GM23338 (cell line): ENCODE measurements around the gene ALPL.

Experiments
- POLR2AphosphoS5 ChIP-seq: IDR thresholded peaks from 2 replicates; pipeline ENCODE4 v1.6.1; 2016; ENCODE audit warnings: antibody characterized with exemption, low read depth
- TF ChIP-seq, protein P1 (sequence below): IDR thresholded peaks from one replicate; pipeline ENCODE4 v1.6.1; 2018; ENCODE audit warnings: antibody characterized with exemption; ENCODE audit not compliant: unreplicated experiment
- TF ChIP-seq, protein P2 (sequence below), 2 experiments: fragments of 200-600 bp in 1 of 2; sonication (generic) in 1 of 2; conservative IDR thresholded peaks; 2 replicates each; pipeline versions ENCODE4 v1.5.1 to v1.6.1; 2016 to 2017; ENCODE audit warnings: antibody characterized with exemption in 2 of 2, low read depth in 2 of 2, mild to moderate bottlenecking in 2 of 2, moderate library complexity in 1 of 2

DNA sequence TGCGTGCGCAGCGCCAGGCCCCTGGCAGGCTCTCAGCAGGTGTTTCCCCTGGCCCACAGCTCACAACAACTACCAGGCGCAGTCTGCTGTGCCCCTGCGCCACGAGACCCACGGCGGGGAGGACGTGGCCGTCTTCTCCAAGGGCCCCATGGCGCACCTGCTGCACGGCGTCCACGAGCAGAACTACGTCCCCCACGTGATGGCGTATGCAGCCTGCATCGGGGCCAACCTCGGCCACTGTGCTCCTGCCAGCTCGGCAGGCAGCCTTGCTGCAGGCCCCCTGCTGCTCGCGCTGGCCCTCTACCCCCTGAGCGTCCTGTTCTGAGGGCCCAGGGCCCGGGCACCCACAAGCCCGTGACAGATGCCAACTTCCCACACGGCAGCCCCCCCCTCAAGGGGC, 68.1 kb downstream of the ALPL start:
- TF ChIP-seq, protein P1, sequence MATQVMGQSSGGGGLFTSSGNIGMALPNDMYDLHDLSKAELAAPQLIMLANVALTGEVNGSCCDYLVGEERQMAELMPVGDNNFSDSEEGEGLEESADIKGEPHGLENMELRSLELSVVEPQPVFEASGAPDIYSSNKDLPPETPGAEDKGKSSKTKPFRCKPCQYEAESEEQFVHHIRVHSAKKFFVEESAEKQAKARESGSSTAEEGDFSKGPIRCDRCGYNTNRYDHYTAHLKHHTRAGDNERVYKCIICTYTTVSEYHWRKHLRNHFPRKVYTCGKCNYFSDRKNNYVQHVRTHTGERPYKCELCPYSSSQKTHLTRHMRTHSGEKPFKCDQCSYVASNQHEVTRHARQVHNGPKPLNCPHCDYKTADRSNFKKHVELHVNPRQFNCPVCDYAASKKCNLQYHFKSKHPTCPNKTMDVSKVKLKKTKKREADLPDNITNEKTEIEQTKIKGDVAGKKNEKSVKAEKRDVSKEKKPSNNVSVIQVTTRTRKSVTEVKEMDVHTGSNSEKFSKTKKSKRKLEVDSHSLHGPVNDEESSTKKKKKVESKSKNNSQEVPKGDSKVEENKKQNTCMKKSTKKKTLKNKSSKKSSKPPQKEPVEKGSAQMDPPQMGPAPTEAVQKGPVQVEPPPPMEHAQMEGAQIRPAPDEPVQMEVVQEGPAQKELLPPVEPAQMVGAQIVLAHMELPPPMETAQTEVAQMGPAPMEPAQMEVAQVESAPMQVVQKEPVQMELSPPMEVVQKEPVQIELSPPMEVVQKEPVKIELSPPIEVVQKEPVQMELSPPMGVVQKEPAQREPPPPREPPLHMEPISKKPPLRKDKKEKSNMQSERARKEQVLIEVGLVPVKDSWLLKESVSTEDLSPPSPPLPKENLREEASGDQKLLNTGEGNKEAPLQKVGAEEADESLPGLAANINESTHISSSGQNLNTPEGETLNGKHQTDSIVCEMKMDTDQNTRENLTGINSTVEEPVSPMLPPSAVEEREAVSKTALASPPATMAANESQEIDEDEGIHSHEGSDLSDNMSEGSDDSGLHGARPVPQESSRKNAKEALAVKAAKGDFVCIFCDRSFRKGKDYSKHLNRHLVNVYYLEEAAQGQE, result no peak
- TF ChIP-seq, protein P2, sequence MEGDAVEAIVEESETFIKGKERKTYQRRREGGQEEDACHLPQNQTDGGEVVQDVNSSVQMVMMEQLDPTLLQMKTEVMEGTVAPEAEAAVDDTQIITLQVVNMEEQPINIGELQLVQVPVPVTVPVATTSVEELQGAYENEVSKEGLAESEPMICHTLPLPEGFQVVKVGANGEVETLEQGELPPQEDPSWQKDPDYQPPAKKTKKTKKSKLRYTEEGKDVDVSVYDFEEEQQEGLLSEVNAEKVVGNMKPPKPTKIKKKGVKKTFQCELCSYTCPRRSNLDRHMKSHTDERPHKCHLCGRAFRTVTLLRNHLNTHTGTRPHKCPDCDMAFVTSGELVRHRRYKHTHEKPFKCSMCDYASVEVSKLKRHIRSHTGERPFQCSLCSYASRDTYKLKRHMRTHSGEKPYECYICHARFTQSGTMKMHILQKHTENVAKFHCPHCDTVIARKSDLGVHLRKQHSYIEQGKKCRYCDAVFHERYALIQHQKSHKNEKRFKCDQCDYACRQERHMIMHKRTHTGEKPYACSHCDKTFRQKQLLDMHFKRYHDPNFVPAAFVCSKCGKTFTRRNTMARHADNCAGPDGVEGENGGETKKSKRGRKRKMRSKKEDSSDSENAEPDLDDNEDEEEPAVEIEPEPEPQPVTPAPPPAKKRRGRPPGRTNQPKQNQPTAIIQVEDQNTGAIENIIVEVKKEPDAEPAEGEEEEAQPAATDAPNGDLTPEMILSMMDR (conservative IDR thresholded peaks at IDR 0.05; ENCODE audit: low read depth in 2 of 2), result no peak
- TF ChIP-seq POLR2AphosphoS5, result no peak
